Stimulated activated CD8-positive, alpha-beta memory T cell treated with anti-CD3 and anti-CD28 coated beads, Interleukin-15, amount 100 ng/mL, for 1 hour (primary cell): ENCODE measurements around the gene RGS19.
"Not testable (repeated sequence)": the region's sequence is repeated elsewhere in the genome, so short reads cannot be mapped to it uniquely, and the experiment has no call there.

Experiments used
- DNase-seq: peaks from one replicate; pipeline ENCODE4 v3.0.0-alpha.2; 2020; ENCODE audit warnings: low read depth

RGS19 gene, protein sequence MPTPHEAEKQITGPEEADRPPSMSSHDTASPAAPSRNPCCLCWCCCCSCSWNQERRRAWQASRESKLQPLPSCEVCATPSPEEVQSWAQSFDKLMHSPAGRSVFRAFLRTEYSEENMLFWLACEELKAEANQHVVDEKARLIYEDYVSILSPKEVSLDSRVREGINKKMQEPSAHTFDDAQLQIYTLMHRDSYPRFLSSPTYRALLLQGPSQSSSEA

DNA sequence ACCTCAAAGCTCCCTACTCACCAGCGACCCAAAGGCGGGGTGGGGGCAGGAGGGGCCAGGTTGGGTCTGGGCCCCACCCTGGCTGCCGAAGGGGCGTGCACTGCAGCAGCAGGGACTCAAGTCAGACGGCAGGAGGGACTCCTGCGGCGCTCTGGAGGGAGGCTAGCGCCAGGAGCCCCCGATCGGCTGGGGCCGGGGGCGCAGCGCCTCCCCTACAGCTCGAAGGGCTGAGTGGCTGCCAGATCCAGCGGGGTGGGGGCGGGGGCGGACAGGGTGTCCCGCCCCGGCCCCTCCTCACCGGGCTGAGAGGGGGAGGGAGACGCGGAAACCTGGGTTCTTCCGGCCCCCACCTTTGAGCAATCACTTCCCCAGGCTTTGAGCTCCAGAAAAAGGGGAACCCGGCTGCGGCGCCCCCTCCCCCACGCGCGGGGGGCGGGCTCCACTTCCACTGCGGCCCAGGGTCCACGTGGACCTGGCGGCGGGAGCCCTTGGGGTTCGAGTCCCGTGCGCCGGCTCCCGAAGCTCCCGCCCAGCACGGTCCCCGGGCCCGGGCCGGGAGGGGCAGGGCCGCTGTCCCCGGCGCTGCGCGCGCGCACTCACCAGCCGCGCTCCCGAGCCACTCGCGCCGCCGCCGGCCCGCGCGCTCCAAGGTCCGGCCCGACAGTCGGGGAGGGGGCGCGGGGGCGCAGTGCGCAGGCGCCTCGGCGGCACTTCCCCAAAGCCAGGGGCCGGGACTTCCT lies at the start of gene RGS19:
TSS of gene RGS19 (minus strand) at position 246 of the 740 bp plus-strand sequence. CDS start 2,632 bp downstream, outside the sequence.
- DNase-seq, result no peak

DNA sequence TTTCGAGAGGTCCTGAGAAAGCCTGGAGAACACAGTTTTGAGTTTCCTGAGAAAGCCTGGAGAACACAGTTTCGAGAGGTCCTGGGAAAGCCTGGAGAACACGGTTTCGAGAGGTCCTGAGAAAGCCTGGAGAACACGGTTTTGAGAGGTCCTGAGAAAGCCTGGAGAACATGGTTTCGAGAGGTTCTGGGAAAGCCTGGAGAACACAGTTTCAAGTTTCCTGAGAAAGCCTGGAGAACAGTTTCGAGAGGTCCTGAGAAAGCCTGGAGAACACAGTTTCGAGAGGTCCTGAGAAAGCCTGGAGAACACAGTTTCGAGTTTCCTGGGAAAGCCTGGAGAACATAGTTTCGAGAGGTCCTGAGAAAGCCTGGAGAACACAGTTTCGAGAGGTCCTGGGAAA lies 44.2 kb upstream of the RGS19 start:
- DNase-seq, result not testable (repeated sequence)

- not testable (repeated sequence) for DNase-seq
These were observed 43.6 kb upstream of the RGS19 start for GRCh38 chr20:64122927-64123326.

DNA sequence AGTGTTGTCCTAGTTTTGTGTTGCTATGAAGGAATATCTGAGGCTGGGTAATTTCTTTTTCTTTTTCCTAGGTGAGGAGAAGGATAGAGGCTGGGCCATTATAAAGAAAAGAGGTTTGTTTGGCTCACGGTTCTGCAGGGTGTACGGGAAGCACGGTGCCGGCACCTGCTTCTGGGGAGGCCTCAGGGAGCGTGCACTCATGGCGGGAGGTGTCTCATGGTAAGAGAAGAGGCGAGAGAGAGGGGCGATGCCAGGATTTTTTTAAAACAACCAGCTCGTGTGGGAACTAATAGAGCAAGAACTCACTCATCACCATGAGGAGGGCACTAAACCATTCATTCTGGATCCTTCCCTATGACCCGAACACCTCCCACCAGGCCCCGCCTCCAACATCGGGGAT lies 42.3 kb upstream of the RGS19 start:
- no peak for DNase-seq

DNA sequence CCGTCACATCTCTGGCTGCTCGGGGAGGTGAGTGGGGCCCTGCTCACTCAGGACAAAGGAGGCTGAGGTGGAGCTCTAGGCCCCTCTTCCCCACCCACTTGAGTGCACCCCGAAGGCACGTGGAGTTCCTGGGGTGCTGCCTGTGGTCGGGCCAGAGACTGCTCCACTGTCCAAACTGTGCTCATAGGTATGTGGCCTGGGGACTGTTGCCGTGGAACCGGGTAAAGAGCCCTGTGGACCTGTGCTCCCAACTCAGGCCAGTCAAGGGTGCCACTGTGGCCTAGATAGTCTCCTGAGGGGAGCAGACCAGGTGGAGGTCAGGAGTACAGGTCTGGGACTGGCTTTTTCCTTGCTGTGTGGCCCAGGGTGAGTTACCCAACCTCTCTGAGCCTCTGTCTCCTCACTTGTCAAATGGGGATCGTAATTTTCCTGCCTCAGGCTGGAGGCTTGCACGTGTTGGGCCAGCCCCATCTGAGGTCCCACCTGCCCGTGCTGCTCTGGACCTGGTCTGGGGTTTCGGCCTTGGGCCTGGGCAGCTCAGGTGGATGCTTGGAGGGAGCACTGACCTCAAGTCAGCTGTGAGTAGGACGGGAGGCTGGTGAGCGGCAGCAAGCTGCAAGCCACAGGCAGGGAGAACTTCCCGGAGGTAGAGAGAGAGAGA lies 40.5 kb upstream of the RGS19 start:
- DNase-seq, result no peak

DNA sequence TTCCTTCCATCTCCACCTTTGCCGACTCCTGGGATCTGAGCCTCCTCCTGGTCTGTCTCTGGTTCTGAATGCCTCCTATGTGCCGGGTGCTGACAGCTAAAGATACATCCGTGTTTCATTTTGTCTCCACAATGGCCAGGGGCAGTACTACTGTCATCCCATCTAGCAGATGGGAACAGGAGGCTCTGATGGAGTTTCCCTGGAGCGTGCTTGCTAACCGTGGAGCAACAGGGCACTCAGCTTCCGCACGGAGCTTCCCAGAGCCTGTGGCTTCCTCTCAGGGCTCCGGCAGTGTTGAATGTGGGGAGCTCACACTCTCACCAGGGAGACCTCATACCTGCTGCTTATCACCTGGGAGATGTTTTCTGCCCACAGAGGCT lies 40.0 kb upstream of the RGS19 start:
- DNase-seq, result no peak

- not testable (repeated sequence) for DNase-seq
These were observed 38.1 kb upstream of the RGS19 start for GRCh38 chr20:64117432-64117777.

DNA sequence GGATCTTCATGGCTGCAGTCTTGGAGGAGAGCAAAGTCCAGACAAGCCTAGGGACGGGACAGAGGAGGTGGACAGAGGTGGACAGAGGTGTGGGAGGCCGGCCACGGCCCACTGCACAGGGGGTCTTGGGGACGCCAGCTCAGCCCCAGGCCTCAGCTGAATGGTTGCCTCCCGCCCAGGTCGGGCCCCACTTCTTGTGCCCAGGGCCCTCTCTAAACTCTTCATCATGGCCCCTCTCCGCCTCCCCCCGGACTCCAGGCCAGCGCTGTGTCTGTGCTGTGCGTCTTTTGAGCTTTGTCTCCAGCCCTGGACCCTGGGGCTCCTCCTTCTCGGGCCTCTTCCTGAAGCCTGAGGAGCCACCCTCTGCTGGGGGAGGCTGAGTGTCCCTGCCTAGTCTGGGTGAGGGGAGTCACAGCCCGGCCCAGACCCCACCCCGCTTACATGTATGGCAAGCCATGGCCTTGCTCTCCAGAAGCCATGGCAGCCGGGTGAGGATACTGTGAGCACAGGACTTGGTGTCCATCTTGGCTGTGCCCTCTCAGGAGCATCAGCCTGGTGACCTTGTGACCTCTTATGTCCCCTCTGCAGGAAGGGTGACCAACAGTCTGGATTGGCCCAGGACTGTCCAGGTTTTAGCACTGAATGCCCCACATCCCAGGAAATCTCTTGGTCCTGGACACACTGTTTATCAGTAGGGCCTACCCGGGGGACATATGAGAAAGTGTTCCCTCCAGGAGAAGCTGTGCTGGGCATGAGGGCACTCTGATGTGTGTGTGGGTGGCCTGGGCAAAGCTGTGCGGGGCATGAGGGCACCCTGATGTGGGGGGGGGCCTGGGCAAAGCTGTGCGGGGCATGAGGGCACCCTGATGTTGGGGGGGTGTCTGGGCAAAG lies 37.5 kb upstream of the RGS19 start:
- no peak for DNase-seq

DNA sequence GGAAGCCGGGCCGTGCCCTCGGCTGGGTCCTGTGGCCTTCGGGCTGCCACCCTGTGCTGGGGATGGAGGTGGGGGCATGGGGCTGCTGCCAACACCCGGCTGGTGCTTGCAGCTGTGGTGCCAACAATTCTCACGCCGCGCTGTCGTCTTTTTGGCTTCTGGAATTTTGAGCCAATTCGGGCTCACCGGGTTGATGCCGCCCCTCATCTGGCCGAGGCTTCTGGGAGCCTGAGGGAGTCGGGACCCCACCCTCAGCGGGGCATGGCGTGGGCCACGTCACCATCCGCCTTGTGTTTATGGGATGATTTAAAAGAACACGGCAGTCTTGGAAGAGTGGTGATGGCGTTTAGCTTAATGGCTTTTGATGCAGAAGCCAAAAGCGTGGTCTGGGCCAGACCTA lies 36.7 kb upstream of the RGS19 start:
- DNase-seq, result no peak

DNA sequence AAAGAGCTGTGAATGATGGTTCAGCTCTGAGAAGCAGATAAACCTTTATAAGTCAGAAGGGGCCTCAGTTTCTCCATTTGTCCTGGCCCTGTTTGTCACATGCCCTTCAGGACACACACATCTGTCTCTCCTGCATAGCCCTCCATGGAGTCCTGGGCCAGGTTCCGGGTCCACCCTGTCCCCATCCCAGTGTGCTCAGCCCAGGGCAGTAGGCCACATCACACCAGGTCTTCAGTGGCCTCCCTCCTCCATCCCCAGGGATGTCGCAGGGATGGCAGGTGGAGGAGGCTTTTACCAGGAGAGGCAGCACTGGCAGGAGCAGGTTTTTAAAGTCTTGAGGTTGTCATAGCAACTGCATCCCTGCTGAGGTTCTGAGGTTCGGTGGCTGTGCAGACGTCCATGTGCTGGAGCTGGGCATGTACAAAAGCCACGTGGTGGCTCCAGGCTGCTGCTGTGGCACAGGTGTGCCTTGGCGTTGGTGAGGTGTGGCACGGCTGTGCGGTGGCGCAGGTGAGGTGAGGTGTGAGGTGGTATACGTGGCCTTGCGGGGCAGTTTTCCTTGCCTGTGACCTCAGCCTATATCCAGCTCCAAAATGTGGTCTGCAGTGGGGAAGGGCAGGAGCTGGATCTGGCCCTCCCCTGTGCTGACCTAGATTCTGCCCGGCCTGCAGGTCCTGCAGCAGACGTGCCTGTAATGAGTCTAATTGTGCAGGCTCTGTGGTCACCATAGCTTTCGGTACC lies 36.0 kb upstream of the RGS19 start:
- no peak for DNase-seq

DNA sequence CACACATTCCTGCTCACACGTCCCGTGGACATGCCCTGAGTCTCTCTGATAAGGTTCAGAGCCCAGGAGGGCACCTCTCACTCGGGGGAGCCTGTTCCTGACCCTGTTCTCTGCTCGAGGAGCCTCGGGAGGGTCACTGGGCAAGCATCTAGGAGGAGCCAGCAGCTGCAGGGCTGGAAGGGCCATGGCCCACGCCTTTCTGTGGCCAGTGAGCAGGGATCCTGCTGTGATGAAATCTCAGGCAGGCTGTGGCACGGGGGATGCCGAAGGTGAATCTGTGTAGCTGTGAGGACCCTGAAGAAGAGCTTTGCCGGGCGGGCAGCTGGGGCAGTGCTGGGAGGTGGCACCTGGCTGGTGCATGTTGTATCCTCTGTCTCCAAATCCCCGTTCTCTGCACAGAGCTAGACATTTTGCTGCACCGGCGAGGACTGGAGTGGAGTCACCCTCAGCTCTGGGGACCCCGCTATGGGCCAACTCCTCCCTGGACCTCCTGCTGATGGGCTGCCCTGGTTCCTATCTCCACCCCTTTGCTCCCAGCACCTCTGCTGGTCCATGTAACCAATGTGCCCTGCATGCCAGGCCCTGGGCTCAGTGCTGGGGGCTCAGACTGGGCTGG lies 35.1 kb upstream of the RGS19 start:
- no peak for DNase-seq

GRCh38 chr20:64113796-64114355 lies 34.6 kb upstream of the RGS19 start:
- no peak for DNase-seq

GRCh38 chr20:64113444-64113775 lies 34.1 kb upstream of the RGS19 start:
- DNase-seq, result no peak

- no peak for DNase-seq
These were observed 33.5 kb upstream of the RGS19 start for GRCh38 chr20:64112691-64113443.

DNA sequence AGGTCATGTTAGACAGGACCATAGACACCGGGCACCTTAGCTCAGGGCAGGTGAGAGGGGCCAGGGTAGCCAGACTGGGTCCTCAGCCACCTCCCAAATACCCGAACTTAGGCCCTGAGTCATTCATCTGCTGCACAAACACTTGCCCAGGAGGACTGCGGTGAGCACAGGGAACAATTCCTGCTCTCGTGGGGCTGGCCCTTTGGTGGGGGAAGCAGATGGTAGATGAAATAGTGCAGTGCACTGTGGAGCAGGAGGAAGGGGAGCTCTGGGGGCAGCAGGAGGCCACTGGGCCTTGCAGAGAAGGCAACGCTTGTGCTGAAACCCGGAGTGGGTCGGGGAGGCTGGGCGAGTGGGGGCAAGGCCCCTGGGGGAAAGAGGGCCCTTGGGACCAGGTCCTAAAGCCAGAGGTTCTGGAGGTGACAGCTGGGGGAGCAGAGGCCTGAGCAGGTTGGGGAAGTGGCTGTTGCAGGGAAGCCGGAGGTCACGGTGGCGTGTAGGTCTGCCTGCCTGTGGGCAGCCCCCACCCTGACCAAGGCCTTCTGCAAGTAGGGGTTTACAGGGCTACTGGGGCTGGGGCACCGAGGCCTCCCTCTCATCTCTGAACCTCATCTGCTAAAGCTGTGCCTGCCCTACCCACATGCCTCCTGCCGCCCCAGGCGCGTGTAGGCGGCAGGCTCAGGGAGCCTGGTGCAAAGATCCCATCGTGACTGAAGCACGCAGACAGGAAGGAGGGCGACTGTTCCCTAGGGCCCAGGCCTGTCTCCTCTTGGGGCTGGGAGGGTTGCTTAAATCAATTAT lies 32.7 kb upstream of the RGS19 start:
- DNase-seq, result no peak

- no peak for DNase-seq
These were observed 31.2 kb upstream of the RGS19 start for GRCh38 chr20:64110411-64111068.

DNA sequence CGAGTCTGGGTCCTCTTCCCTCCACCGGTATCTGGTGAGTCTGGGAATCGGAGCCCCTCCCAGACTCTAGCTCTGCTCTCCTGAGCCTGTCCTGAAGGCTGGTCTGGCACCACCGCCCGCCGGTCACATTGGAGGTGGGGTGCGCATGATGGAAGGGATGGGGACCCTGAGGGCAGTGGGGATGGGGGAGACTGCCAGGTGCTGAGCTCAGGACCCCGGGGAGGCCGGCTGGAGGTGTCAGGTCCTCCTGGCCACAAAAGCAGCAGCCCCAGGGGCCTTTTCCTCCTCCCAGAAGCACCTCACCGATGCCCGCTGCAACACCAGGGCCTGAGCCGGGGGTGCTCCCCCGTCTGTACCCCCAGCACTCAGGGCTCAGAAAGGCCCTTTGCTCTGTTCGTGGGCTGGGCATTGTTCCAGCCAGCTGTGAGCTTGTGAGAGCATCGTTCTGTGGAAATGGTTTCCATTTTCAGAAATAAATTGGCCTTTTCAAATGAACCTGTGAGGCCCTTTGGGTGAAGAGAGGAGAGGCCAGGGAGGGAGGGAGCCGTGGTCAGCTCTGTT lies 30.6 kb upstream of the RGS19 start:
- no peak for DNase-seq
